ENCODE results near the gene ARID3A. TPM values are rescaled to one million over a fixed set of nuclear protein-coding genes. Genes with fewer than 3 reads are reported as not detected.

The ARID3A gene
- total and polyA plus RNA-seq, 2 of the 13 experiments (the other 11 are each of a cell fraction or from before 2014, with no cell fraction given), result 71.3 to 77.9 TPM

DNA sequence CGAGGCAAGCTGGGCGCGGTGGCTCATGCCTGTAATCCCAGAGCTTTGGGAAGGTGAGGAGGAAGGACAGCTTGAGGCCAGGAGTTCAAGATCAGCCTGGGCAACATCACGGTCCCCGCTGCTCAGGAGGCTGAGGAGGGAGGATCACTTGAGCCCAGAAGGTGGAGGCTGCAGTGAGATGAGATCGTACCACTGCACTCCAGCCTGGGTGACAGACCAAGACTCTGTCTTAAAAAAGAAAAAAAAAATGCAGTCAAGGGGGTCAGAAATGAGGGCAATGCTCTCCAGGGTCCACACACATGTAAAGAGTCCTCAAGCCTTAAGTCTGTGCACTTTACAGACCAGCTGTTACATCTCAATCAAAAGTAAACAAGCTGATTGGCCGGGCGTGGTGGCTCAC lies 21.3 kb upstream of the ARID3A start:
- no peak for DNase-seq (ENCODE audit: low spot score)

DNA sequence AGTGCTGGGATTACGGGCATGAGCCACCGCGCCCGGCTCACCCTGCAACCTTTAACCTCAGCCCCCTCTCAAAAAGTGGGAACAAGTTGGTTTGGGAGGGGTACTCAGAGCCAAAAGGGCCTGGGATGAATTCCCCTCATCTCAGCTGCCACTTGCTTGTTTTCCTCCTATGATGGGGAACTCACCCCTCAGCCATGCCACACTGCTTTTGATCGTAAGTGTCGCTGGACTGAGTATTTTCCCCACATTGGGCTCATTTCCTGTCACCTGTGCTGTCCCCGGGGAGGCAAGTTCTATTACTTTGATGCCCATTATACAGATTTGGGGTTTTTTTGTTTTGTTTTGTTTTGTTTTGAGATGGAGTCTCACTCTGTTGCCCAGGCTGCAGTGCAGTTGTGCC lies 19.4 kb upstream of the ARID3A start:
- H3K36me3 ChIP-seq (replicated peaks in 1 of 2; ENCODE audit: control insufficient read depth in 1 of 2, insufficient read depth in 2 of 2, low read length in 2 of 2), result 0 out of 5 replicates have a peak, but pooled peaks cover 0 to 4% of the 10 kb centered on the region in 2 experiments
- H3K9me3 ChIP-seq (ENCODE audit: low read length), result no peaks in the 10 kb centered on the region
- peaks cover 19% of the 10 kb centered on the region for H3K4me1 ChIP-seq (ENCODE audit: insufficient read depth, low read length)
- H3K9ac ChIP-seq (ENCODE audit: insufficient read depth, low read depth, low read length), result no peak overlapping the region
- FAIRE-seq (no peak), DNase-seq (ENCODE audit: low spot score) (no peak), ATAC-seq (no peak)
- WGBS (ENCODE audit: low lambda C conversion rate), result over 99% methylated on average over 7 of the region's 7 CpGs
- ChIA-PET POLR2A (no interaction called here), CTCF (ENCODE audit: low intra/inter-chr PET ratio, low total read pairs) (no interaction called here)
- no peak overlapping the region for H3K27ac ChIP-seq (ENCODE audit: extremely low read length, insufficient read depth, low read length)
- no TSS peak for BruUV-seq (replicated peaks)
- H3K27me3 ChIP-seq (ENCODE audit: control insufficient read depth in 1 of 2, insufficient read depth in 2 of 2, low read length in 2 of 2), result no peaks in the 10 kb centered on the region
- H2AFZ ChIP-seq (ENCODE audit: low read length), result no peak overlapping the region
- no peak overlapping the region for H3K4me2 ChIP-seq (ENCODE audit: low read depth, low read length)
- H4K20me1 ChIP-seq (ENCODE audit: insufficient read depth, low read length), result no peaks in the 10 kb centered on the region; the same call in 1 of the 2 replicates
- intact Hi-C loops (cut with micrococcal nuclease; ENCODE audit: unreplicated experiment) (no loop called here), in situ Hi-C loops (cut with HindIII; ENCODE audit: extremely low pct_ligation_motif_present, low pct_unique_long_range_greater_than_20kb) (no loop called here)
- no peak overlapping the region for H3K4me3 ChIP-seq (replicated peaks in 1 of 3; ENCODE audit: insufficient read depth in 1 of 3, low read depth in 2 of 3, low read length in 3 of 3)
- H3K79me2 ChIP-seq (ENCODE audit: insufficient read depth, low read length), result peaks cover 13% of the 10 kb centered on the region
- TF ChIP-seq NCOA2 (CRISPR knock-in tag; IDR thresholded peaks at IDR 0.05) (no peak), POGZ (CRISPR knock-in tag; IDR thresholded peaks at IDR 0.05) (no peak), STAG1 (CRISPR knock-in tag; IDR thresholded peaks at IDR 0.05) (no peak), ZZZ3 (CRISPR knock-in tag; IDR thresholded peaks at IDR 0.05; ENCODE audit: borderline replicate concordance) (no peak), ZNF121 (CRISPR knock-in tag; IDR thresholded peaks at IDR 0.05) (no peak), SRSF4 (IDR thresholded peaks at IDR 0.05; ENCODE audit: low read depth, low read length, poor library complexity, severe bottlenecking) (no peak), NFE2L2 (IDR thresholded peaks at IDR 0.05; ENCODE audit: low read length) (no peak), ZNF567 (CRISPR knock-in tag; IDR thresholded peaks at IDR 0.05; ENCODE audit: borderline replicate concordance) (no peak), ZNF891 (CRISPR knock-in tag; IDR thresholded peaks at IDR 0.05) (no peak), NCOA1 (CRISPR knock-in tag; IDR thresholded peaks at IDR 0.05) (no peak), ESRRA (CRISPR knock-in tag; IDR thresholded peaks at IDR 0.05; ENCODE audit: low read depth) (no peak), ZSCAN9 (CRISPR knock-in tag; IDR thresholded peaks at IDR 0.05; ENCODE audit: borderline replicate concordance) (no peak)
- TF ChIP-seq, protein P1, sequence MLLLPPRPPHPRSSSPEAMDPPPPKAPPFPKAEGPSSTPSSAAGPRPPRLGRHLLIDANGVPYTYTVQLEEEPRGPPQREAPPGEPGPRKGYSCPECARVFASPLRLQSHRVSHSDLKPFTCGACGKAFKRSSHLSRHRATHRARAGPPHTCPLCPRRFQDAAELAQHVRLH (CRISPR knock-in tag; IDR thresholded peaks at IDR 0.05; ENCODE audit: borderline replicate concordance, low read depth), result no peak
- TF ChIP-seq, protein P2, sequence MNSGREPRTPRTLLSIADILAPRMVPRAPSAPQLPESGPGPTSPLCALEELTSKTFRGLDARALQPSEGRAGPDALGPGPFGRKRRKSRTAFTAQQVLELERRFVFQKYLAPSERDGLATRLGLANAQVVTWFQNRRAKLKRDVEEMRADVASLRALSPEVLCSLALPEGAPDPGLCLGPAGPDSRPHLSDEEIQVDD (CRISPR knock-in tag; IDR thresholded peaks at IDR 0.05; ENCODE audit: borderline replicate concordance), result no peak

More for the DNA sequence above, 21.3 kb upstream of the ARID3A start:
- H3K9me3 ChIP-seq (ENCODE audit: low read length), result no peaks in the 10 kb centered on the region
- H2AFZ ChIP-seq (ENCODE audit: low read length), result no peak overlapping the region
- no peak for ATAC-seq
- H3K4me1 ChIP-seq (ENCODE audit: insufficient read depth, low read length), result peaks cover 10% of the 10 kb centered on the region
- TF ChIP-seq, protein P3, sequence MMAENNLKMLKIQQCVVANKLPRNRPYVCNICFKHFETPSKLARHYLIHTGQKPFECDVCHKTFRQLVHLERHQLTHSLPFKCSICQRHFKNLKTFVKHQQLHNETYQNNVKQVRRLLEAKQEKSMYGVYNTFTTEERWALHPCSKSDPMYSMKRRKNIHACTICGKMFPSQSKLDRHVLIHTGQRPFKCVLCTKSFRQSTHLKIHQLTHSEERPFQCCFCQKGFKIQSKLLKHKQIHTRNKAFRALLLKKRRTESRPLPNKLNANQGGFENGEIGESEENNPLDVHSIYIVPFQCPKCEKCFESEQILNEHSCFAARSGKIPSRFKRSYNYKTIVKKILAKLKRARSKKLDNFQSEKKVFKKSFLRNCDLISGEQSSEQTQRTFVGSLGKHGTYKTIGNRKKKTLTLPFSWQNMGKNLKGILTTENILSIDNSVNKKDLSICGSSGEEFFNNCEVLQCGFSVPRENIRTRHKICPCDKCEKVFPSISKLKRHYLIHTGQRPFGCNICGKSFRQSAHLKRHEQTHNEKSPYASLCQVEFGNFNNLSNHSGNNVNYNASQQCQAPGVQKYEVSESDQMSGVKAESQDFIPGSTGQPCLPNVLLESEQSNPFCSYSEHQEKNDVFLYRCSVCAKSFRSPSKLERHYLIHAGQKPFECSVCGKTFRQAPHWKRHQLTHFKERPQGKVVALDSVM (CRISPR knock-in tag; IDR thresholded peaks at IDR 0.05), result peak; percentile 65; the same call in 1 of the 2 replicates
- TF ChIP-seq ZNF460 (CRISPR knock-in tag; IDR thresholded peaks at IDR 0.05; ENCODE audit: borderline replicate concordance), result no peak
- no peak overlapping the region for H3K27ac ChIP-seq (ENCODE audit: extremely low read length, insufficient read depth, low read length)
- H3K79me2 ChIP-seq (ENCODE audit: insufficient read depth, low read length), result peaks cover 4% of the 10 kb centered on the region
- FAIRE-seq, result no peak
- CTCF ChIA-PET (ENCODE audit: low intra/inter-chr PET ratio, low total read pairs), result no interaction called here
- no peak overlapping the region for H3K4me3 ChIP-seq (replicated peaks in 1 of 3; ENCODE audit: insufficient read depth in 1 of 3, low read depth in 2 of 3, low read length in 3 of 3)
- H3K4me2 ChIP-seq (ENCODE audit: low read depth, low read length), result no peak overlapping the region
- no TSS peak for BruUV-seq (replicated peaks)
- no peaks in the 10 kb centered on the region for H3K27me3 ChIP-seq (ENCODE audit: control insufficient read depth in 1 of 2, insufficient read depth in 2 of 2, low read length in 2 of 2)
- no peak overlapping the region for H3K9ac ChIP-seq (ENCODE audit: insufficient read depth, low read depth, low read length)
- intact Hi-C loops (cut with micrococcal nuclease; ENCODE audit: unreplicated experiment) (no loop called here), in situ Hi-C loops (cut with HindIII; ENCODE audit: extremely low pct_ligation_motif_present, low pct_unique_long_range_greater_than_20kb) (no loop called here)
- H3K36me3 ChIP-seq (replicated peaks in 1 of 2; ENCODE audit: control insufficient read depth in 1 of 2, insufficient read depth in 2 of 2, low read length in 2 of 2), result peaks cover 4 to 6% of the 10 kb centered on the region in 2 experiments; a peak in 3 of 5 replicates
- POLR2A ChIA-PET, result interaction anchor here (0.8 kb wide), 1 partner anchor 12 kb away, joined by 3 read pairs; the partner anchor contains the start of gene MED16
- no peaks in the 10 kb centered on the region; the same call in 1 of the 2 replicates for H4K20me1 ChIP-seq (ENCODE audit: insufficient read depth, low read length)
- WGBS (ENCODE audit: low lambda C conversion rate), result 96% methylated on average over 8 of the region's 8 CpGs

Data from HepG2 (cell line).